AG10803 (cell line): ENCODE measurements around the gene C7.

Source experiments
- DNase-seq: peaks from one replicate; pipeline ENCODE4 v3.0.0; 2010; ENCODE audit warnings: low read depth
- H3K4me3 ChIP-seq: 2 replicates; pipeline ENCODE4 v1.5.1; 2011; ENCODE audit warnings: mild to moderate bottlenecking, low read length, control low read depth
- CTCF ChIP-seq: conservative IDR thresholded peaks from 2 replicates; pipeline ENCODE4 v1.5.1; 2011; ENCODE audit warnings: mild to moderate bottlenecking, low read length, control low read depth, inconsistent platforms

The C7 gene

GRCh38 chr5:40928886-40929448 is 19.7 kb downstream of the C7 start:
- no peak for DNase-seq
- no peak for TF ChIP-seq CTCF
- H3K4me3 ChIP-seq = no peak overlapping the region

- H3K4me3 ChIP-seq = no peak overlapping the region
- no peak for DNase-seq
- TF ChIP-seq CTCF = no peak
Measured at GRCh38 chr5:40932766-40933165, 23.5 kb downstream of the C7 start.

- no peak overlapping the region for H3K4me3 ChIP-seq
- no peak for DNase-seq
- TF ChIP-seq CTCF = no peak
Measured at GRCh38 chr5:40937075-40937474, 27.8 kb downstream of the C7 start.

- H3K4me3 ChIP-seq = no peak overlapping the region
- TF ChIP-seq CTCF = no peak
- DNase-seq = no peak
Measured at GRCh38 chr5:40939753-40940152, 30.5 kb downstream of the C7 start.

GRCh38 chr5:40945111-40945510 is 35.8 kb downstream of the C7 start:
- no peak for TF ChIP-seq CTCF
- no peak overlapping the region for H3K4me3 ChIP-seq
- DNase-seq = no peak

GRCh38 chr5:40955313-40955712 is 46.0 kb downstream of the C7 start:
- TF ChIP-seq CTCF = no peak
- no peak overlapping the region for H3K4me3 ChIP-seq
- no peak for DNase-seq

- no peak for DNase-seq
- no peak overlapping the region for H3K4me3 ChIP-seq
- TF ChIP-seq CTCF = no peak
Measured at GRCh38 chr5:40957048-40957447, 47.8 kb downstream of the C7 start.
